IMR-90 (cell line): ENCODE measurements around the gene STAMBPL1. TPM values are rescaled to one million over a fixed set of nuclear protein-coding genes. Genes with fewer than 3 reads are reported as not detected.

ENCODE experiments used
- ATAC-seq: fragments of 200-7000 bp; cut with Tn5 transposase; 2 replicates; pipeline ENCODE4 v1.9.1; 2020; ENCODE audit warnings: low read depth, mild to moderate bottlenecking, moderate library complexity
- BruUV-seq: library from RNA; stranded (reverse); fragments of 400-500 nt; replicated peaks from 2 replicates; lab custom pipeline; 2021; lab: Mats Ljungman, UMichigan
- CTCF ChIA-PET: fragments of 300-600 bp; formaldehyde crosslinking; extraction: SDS; loops from one replicate; lab custom pipeline; 2021; ENCODE audit warnings: antibody characterized with exemption; lab: Yijun Ruan, JAX
- POLR2A ChIA-PET: fragments of 300-600 bp; sonication (Branson Sonifier 250); formaldehyde crosslinking; loops from one replicate; lab custom pipeline; 2022; ENCODE audit warnings: antibody characterized with exemption; ENCODE audit not compliant: unreplicated experiment; lab: Charles Lee
- DNase-seq: peaks from one replicate; pipeline ENCODE4 v3.0.0; 2013
- H2AFZ ChIP-seq: replicated peaks from 2 replicates; pipeline ENCODE3; 2013; ENCODE audit warnings: low read length, mild to moderate bottlenecking; ENCODE audit not compliant: poor library complexity
- H2AK5ac ChIP-seq: 2 replicates; pipeline ENCODE4 v1.6.1; 2013; ENCODE audit warnings: low read depth, low read length, inconsistent platforms
- H2AK9ac ChIP-seq: replicated peaks from 2 replicates; pipeline ENCODE3; 2013; ENCODE audit warnings: mild to moderate bottlenecking, low read depth, low read length, moderate library complexity; ENCODE audit not compliant: poor library complexity
- H2BK120ac ChIP-seq: 2 replicates; pipeline ENCODE4 v1.6.1; 2013; ENCODE audit warnings: low read depth, low read length, inconsistent platforms
- H2BK15ac ChIP-seq: 3 replicates; pipeline ENCODE4 v1.6.1; 2013; ENCODE audit warnings: low read depth, low read length, inconsistent platforms
- H2BK20ac ChIP-seq: 2 replicates; pipeline ENCODE4 v1.6.1; 2013; ENCODE audit warnings: low read depth, mild to moderate bottlenecking, inconsistent platforms, low read length, moderate library complexity
- H2BK5ac ChIP-seq: 2 replicates; pipeline ENCODE4 v1.6.1; 2013; ENCODE audit warnings: mild to moderate bottlenecking, low read depth, low read length, inconsistent platforms; ENCODE audit not compliant: poor library complexity, severe bottlenecking
- H3K14ac ChIP-seq: replicated peaks from 2 replicates; pipeline ENCODE4 v1.6.1; 2013; ENCODE audit warnings: low read depth, low read length, inconsistent platforms
- H3K18ac ChIP-seq: 2 replicates; pipeline ENCODE4 v1.6.1; 2013; ENCODE audit warnings: low read depth, low read length, control low read depth
- H3K23ac ChIP-seq: 2 replicates; pipeline ENCODE4 v1.6.1; 2013; ENCODE audit warnings: low read depth, low read length, inconsistent platforms
- H3K27ac ChIP-seq: 2 replicates; pipeline ENCODE4 v1.5.1; 2013; ENCODE audit warnings: mild to moderate bottlenecking, control low read depth, low read length; ENCODE audit not compliant: insufficient read depth
- H3K27me3 ChIP-seq: 2 replicates; pipeline ENCODE4 v1.6.1; 2013; ENCODE audit warnings: low read length; ENCODE audit not compliant: control insufficient read depth, insufficient read depth
- H3K36me3 ChIP-seq: 2 replicates; pipeline ENCODE4 v1.6.1; 2013; ENCODE audit warnings: low read length, mixed read lengths; ENCODE audit not compliant: control insufficient read depth, insufficient read depth
- H3K4ac ChIP-seq: 2 replicates; pipeline ENCODE4 v1.6.1; 2013; ENCODE audit warnings: low read depth, low read length, inconsistent platforms
- H3K4me1 ChIP-seq: 2 replicates; pipeline ENCODE4 v1.6.1; 2013; ENCODE audit warnings: low read length, mixed read lengths; ENCODE audit not compliant: control insufficient read depth, insufficient read depth
- H3K4me2 ChIP-seq: 2 replicates; pipeline ENCODE4 v1.6.1; 2013; ENCODE audit warnings: low read depth, mild to moderate bottlenecking, control low read depth, low read length, moderate library complexity
- H3K4me3 ChIP-seq: 2 replicates; pipeline ENCODE4 v1.5.1; 2013; ENCODE audit warnings: low read depth, mild to moderate bottlenecking, control low read depth, low read length, moderate library complexity; ENCODE audit not compliant: insufficient read depth
- H3K56ac ChIP-seq: 2 replicates; pipeline ENCODE4 v1.6.1; 2013; ENCODE audit warnings: low read length, inconsistent platforms; ENCODE audit not compliant: insufficient read depth; ENCODE audit errors: extremely low read depth
- H3K79me1 ChIP-seq, 2 experiments: 2 replicates each; pipeline ENCODE4 v1.6.1; 2013; ENCODE audit warnings: low read length in 2 of 2, inconsistent platforms in 1 of 2, low read depth in 1 of 2
- H3K9ac ChIP-seq: 2 replicates; pipeline ENCODE4 v1.6.1; 2013; ENCODE audit warnings: low read depth, low read length, control low read depth
- H3K9me1 ChIP-seq: 2 replicates; pipeline ENCODE4 v1.6.1; 2013; ENCODE audit warnings: low read length, inconsistent platforms; ENCODE audit not compliant: insufficient read depth
- H3K9me3 ChIP-seq: 2 replicates; pipeline ENCODE4 v1.6.1; 2013; ENCODE audit warnings: low read length; ENCODE audit not compliant: control insufficient read depth, insufficient read depth
- H4K20me1 ChIP-seq: 2 replicates; pipeline ENCODE4 v1.6.1; 2013; ENCODE audit warnings: low read length, inconsistent platforms; ENCODE audit not compliant: insufficient read depth
- H4K5ac ChIP-seq: 2 replicates; pipeline ENCODE4 v1.6.1; 2013; ENCODE audit warnings: mild to moderate bottlenecking, low read depth, low read length, control low read depth
- H4K8ac ChIP-seq, 2 experiments: 2 replicates each; pipeline ENCODE4 v1.6.1; 2013; ENCODE audit warnings: low read depth in 2 of 2, low read length in 2 of 2, control low read depth in 1 of 2, inconsistent platforms in 1 of 2
- H4K91ac ChIP-seq: 2 replicates; pipeline ENCODE4 v1.6.1; 2013; ENCODE audit warnings: low read depth, low read length, inconsistent platforms; ENCODE audit not compliant: insufficient read depth
- BHLHE40 ChIP-seq: fragments of 150-350 bp; IDR thresholded peaks from 2 replicates; pipeline ENCODE4 v1.6.1; 2016; ENCODE audit warnings: mild to moderate bottlenecking, low read depth, low read length
- CEBPB ChIP-seq: IDR thresholded peaks from 2 replicates; pipeline ENCODE4 v1.6.1; 2012; ENCODE audit warnings: low read depth, low read length, improper control_type of control experiment
- CHD1 ChIP-seq: IDR thresholded peaks from 2 replicates; pipeline ENCODE4 v1.6.1; 2012; ENCODE audit warnings: low read depth, low read length, improper control_type of control experiment
- MAFK ChIP-seq: IDR thresholded peaks from 2 replicates; pipeline ENCODE4 v1.6.1; 2012; ENCODE audit warnings: low read depth, low read length, improper control_type of control experiment
- MAZ ChIP-seq: IDR thresholded peaks from 2 replicates; pipeline ENCODE4 v1.6.1; 2012; ENCODE audit warnings: low read depth, mild to moderate bottlenecking, low read length, improper control_type of control experiment, moderate library complexity, borderline replicate concordance
- MXI1 ChIP-seq: IDR thresholded peaks from 2 replicates; pipeline ENCODE4 v1.6.1; 2012; ENCODE audit warnings: low read depth, mild to moderate bottlenecking, low read length, moderate library complexity, borderline replicate concordance
- NFE2L2 ChIP-seq: fragments of 150-350 bp; IDR thresholded peaks from 2 replicates; pipeline ENCODE4 v1.6.1; 2016; ENCODE audit warnings: low read depth, mild to moderate bottlenecking, low read length
- POLR2A ChIP-seq: IDR thresholded peaks from 2 replicates; pipeline ENCODE4 v1.6.1; 2012; ENCODE audit warnings: mild to moderate bottlenecking, low read depth, low read length
- RAD21 ChIP-seq: IDR thresholded peaks from 2 replicates; pipeline ENCODE4 v1.6.1; 2012; ENCODE audit warnings: low read length, improper control_type of control experiment
- RCOR1 ChIP-seq: IDR thresholded peaks from 2 replicates; pipeline ENCODE4 v1.6.1; 2012; ENCODE audit warnings: mild to moderate bottlenecking, low read length, improper control_type of control experiment; ENCODE audit not compliant: insufficient replicate concordance
- RFX5 ChIP-seq: IDR thresholded peaks from 2 replicates; pipeline ENCODE4 v1.8.0; 2012; ENCODE audit warnings: low read depth, mild to moderate bottlenecking, low read length, moderate library complexity
- SMC3 ChIP-seq: fragments of 150-350 bp; IDR thresholded peaks from 2 replicates; pipeline ENCODE4 v1.6.1; 2016; ENCODE audit warnings: low read depth, mild to moderate bottlenecking, antibody characterized with exemption, low read length, moderate library complexity
- WGBS, 2 experiments: methylation state at CpG; one replicate each; pipeline versions ENCODE4 v1.1.5 to v1.1.7; 2013; ENCODE audit warnings: missing lambda C conversion rate in 2 of 2; ENCODE audit not compliant: insufficient read length in 1 of 2; ENCODE audit errors: extremely low coverage in 2 of 2; 5-methylcytosine and 5-hydroxymethylcytosine counted together
- dilution Hi-C: fragments of 300-500 bp; cut with HindIII; formaldehyde crosslinking; loops from one replicate; pipeline ENCODE4 v1.14.3; 2018; ENCODE audit warnings: low sequenced_read_pairs; ENCODE audit not compliant: unreplicated experiment
- in situ Hi-C: fragments of 300-500 bp; cut with MboI; formaldehyde crosslinking; loops from 3 replicates; pipeline ENCODE4 v1.14.3; 2019; ENCODE audit warnings: low sequenced_read_pairs, inconsistent platforms, mixed read lengths
- intact Hi-C: fragments of 100-400 bp; cut with micrococcal nuclease; formaldehyde crosslinking; loops from 2 replicates; pipeline ENCODE4 v1.10.0; 2022
- polyA plus RNA-seq, 3 experiments: library from polyadenylated mRNA; depleted of rRNA; stranded (reverse); fragments of >200 nt; gene quantifications; 2 replicates each; pipeline ENCODE4 v1.2.3, GENCODE V29; 2012; ENCODE audit warnings: low replicate concordance in 1 of 3
- total RNA-seq: library from RNA; depleted of rRNA; stranded (reverse); fragments of >200 nt; gene quantifications from 2 replicates; pipeline ENCODE4 v1.2.3, GENCODE V29; 2012
- TF ChIP-seq, protein P1 (sequence below): fragments of 150-350 bp; IDR thresholded peaks from 2 replicates; pipeline ENCODE4 v1.6.1; 2016; ENCODE audit warnings: low read depth, mild to moderate bottlenecking, low read length, moderate library complexity, borderline replicate concordance
- TF ChIP-seq, protein P2 (sequence below): fragments of 150-350 bp; IDR thresholded peaks from 2 replicates; pipeline ENCODE4 v1.6.1; 2017; ENCODE audit warnings: mild to moderate bottlenecking, antibody characterized with exemption, low read length, low read depth

Gene STAMBPL1
- total and polyA plus RNA-seq, 2 of the 4 experiments (the other 2 are of a cell fraction), result 26.8 to 28.1 TPM

DNA sequence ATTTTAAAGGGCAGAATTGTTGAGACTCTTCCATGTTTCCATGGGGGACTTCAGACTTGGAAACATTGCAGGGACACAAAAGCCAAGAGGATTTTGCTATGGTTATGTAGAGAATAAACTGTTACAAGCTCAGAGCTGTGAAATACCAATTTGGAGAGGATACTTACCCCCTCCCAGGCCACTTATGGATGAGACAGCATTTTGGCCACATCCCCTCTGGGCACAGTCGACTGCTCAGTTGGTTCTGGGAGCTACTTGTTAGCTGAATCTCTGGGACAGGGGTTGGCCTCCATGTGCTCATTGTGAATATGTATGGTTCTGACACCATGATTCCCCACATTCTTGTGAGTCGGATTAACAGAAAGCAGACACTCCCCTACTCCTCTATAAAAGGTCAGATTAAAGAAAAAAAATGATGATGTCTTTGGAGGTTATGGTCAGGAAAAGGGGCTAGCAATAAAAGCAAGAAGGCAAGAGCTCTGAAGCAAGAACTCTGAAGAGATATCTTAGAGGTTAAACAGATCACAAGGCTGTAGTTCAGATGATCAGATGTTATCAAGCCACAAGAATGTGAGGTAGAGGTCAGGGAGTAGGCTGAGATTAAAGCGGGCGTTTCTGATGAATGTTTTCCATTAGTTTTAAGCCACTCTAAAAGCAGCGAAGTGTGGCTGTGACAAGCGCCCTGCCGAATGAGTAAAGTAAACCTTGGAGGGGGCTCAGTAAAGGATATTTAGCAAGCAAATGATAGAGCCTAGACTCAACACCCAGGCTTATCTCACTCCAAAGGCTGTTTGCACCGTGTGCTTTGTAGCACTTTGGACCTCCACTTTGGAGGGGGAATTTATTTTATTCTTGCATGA is 17.2 kb downstream of the STAMBPL1 start (continued):
- no peak for TF ChIP-seq RCOR1
- no peak for TF ChIP-seq MAFK

DNA sequence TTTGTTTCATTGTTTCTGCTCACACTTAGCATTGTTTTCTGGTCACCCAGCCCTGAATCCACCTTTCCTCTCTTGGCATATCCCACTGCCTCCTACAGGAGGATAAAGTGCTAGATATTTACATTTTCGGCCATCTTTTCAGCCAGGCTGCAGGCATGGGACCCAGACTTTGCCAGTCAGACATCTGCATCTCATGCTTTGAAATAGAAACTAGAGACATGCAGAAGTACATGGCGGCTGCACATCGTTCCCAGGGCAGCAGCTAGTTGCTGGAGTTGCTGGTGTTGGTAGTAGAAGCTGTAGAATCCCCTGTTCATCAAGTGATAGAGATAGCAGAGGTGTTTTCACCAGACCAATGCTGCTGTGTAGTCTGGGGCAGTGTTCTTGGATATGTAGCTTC is 18.7 kb downstream of the STAMBPL1 start:
- no TSS peak for BruUV-seq
- TF ChIP-seq NFE2L2, result no peak
- no peak for TF ChIP-seq RCOR1
- TF ChIP-seq POLR2A, result no peak
- TF ChIP-seq RAD21, result no peak
- TF ChIP-seq, protein P1, sequence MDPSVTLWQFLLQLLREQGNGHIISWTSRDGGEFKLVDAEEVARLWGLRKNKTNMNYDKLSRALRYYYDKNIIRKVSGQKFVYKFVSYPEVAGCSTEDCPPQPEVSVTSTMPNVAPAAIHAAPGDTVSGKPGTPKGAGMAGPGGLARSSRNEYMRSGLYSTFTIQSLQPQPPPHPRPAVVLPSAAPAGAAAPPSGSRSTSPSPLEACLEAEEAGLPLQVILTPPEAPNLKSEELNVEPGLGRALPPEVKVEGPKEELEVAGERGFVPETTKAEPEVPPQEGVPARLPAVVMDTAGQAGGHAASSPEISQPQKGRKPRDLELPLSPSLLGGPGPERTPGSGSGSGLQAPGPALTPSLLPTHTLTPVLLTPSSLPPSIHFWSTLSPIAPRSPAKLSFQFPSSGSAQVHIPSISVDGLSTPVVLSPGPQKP, result no peak
- TF ChIP-seq, protein P2, sequence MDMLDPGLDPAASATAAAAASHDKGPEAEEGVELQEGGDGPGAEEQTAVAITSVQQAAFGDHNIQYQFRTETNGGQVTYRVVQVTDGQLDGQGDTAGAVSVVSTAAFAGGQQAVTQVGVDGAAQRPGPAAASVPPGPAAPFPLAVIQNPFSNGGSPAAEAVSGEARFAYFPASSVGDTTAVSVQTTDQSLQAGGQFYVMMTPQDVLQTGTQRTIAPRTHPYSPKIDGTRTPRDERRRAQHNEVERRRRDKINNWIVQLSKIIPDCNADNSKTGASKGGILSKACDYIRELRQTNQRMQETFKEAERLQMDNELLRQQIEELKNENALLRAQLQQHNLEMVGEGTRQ, result no peak
- no peak for TF ChIP-seq CHD1
- TF ChIP-seq CEBPB, result no peak
- TF ChIP-seq MXI1, result no peak
- TF ChIP-seq RFX5, result no peak
- no peak for TF ChIP-seq MAFK
- TF ChIP-seq BHLHE40, result no peak
- TF ChIP-seq MAZ, result no peak
- TF ChIP-seq SMC3, result no peak

More for the DNA sequence above, 18.7 kb downstream of the STAMBPL1 start:
- Histone ChIP-seq H3K27ac (peak overlapping the region; percentile 20; the same call in 1 of the 2 replicates), H4K8ac (peak overlapping the region in 1 of 2 experiments; percentile 50; a peak in 1 of 4 replicates), H3K36me3 (peaks cover 16% of the 10 kb centered on the region), H2BK20ac (peak overlapping the region; percentile 48; the same call in 1 of the 2 replicates), H4K20me1 (no peaks in the 10 kb centered on the region; the same call in 1 of the 2 replicates), H4K5ac (peak overlapping the region; percentile 3), H3K14ac (no peak overlapping the region; the same call in 1 of the 2 replicates), H3K4me3 (no peak overlapping the region), H3K23ac (peak overlapping the region; percentile 26; the same call in 1 of the 2 replicates), H3K9me3 (no peaks in the 10 kb centered on the region), H3K9me1 (peaks cover 23% of the 10 kb centered on the region), H4K91ac (no peak overlapping the region), H3K27me3 (no peaks in the 10 kb centered on the region), H3K4ac (peak overlapping the region; percentile 52), H2AK9ac (no peak overlapping the region), H2AK5ac (peak overlapping the region; percentile 54; the same call in 1 of the 2 replicates), H2BK5ac (peak overlapping the region; percentile 9), H2AFZ (no peak overlapping the region), H3K9ac (no peak overlapping the region), H2BK15ac (peak overlapping the region; percentile 18; the same call in 2 of the 3 replicates), H2BK120ac (peak overlapping the region; percentile 28; the same call in 1 of the 2 replicates), H3K18ac (peak overlapping the region; percentile 1; the same call in 1 of the 2 replicates), H3K56ac (no peak overlapping the region), H3K79me1 (peaks cover 50 to 80% of the 10 kb centered on the region in 2 experiments), H3K4me1 (peaks cover 36% of the 10 kb centered on the region), H3K4me2 (no peak overlapping the region)
- no CpG with 5 or more reads among the region's 3 CpGs for whole genome bisulfite sequencing, 2 experiments
- in situ Hi-C loops (no loop called here), intact Hi-C loops (no loop called here), dilution Hi-C loops (no loop called here)
- ATAC-seq (no peak), DNase-seq (no peak)
- POLR2A ChIA-PET, result no interaction called here
- CTCF ChIA-PET, result no interaction called here
